H1 (cell line): ENCODE data around the gene CHI3L2. TPM values are rescaled to one million over a fixed set of nuclear protein-coding genes. Genes with fewer than 3 reads are reported as not detected.

Experiments
- CTCF ChIA-PET: fragments of 300-600 bp; sonication (Branson Sonifier 250); formaldehyde crosslinking; loops from one replicate; lab custom pipeline; 2021; ENCODE audit not compliant: partially characterized antibody; lab: Charles Lee
- POLR2A ChIA-PET: fragments of 300-600 bp; sonication (Branson Sonifier 250); formaldehyde crosslinking; loops from one replicate; lab custom pipeline; 2021; ENCODE audit warnings: inconsistent platforms; ENCODE audit not compliant: partially characterized antibody; lab: Charles Lee
- DNase-seq, 2 experiments: peaks; one replicate each; pipeline versions ENCODE4 v3.0.0 to v3.0.0-alpha.2; 2010 to 2022; ENCODE audit warnings: low spot score in 2 of 2, low read depth in 1 of 2, mixed read lengths in 1 of 2
- FAIRE-seq: peaks from 2 replicates; lab custom pipeline; 2011; peaks lifted over from hg19 to GRCh38; lab: Jason Lieb, UNC
- H2AFZ ChIP-seq: 2 replicates; pipeline ENCODE4 v1.8.1; 2012; ENCODE audit warnings: low read length, inconsistent platforms
- H2AK5ac ChIP-seq: 2 replicates; pipeline ENCODE4 v1.6.1; 2013; ENCODE audit warnings: low read depth, low read length
- H2BK120ac ChIP-seq: replicated peaks from 2 replicates; pipeline ENCODE3; 2013; ENCODE audit warnings: low read depth, low read length, inconsistent platforms
- H2BK12ac ChIP-seq: 2 replicates; pipeline ENCODE4 v1.6.1; 2013; ENCODE audit warnings: low read depth, low read length
- H2BK15ac ChIP-seq: 2 replicates; pipeline ENCODE4 v1.6.1; 2013; ENCODE audit warnings: low read length
- H2BK20ac ChIP-seq: 2 replicates; pipeline ENCODE4 v1.6.1; 2013; ENCODE audit warnings: low read length
- H2BK5ac ChIP-seq: 2 replicates; pipeline ENCODE4 v1.6.1; 2013; ENCODE audit warnings: low read depth, low read length
- H3K14ac ChIP-seq: 2 replicates; pipeline ENCODE4 v1.6.1; 2013; ENCODE audit warnings: inconsistent platforms; ENCODE audit not compliant: insufficient read length
- H3K18ac ChIP-seq: 2 replicates; pipeline ENCODE4 v1.6.1; 2013; ENCODE audit warnings: low read length; ENCODE audit errors: extremely low read depth
- H3K23ac ChIP-seq: 2 replicates; pipeline ENCODE4 v1.6.1; 2013; ENCODE audit warnings: inconsistent platforms; ENCODE audit not compliant: insufficient read length
- H3K23me2 ChIP-seq: 2 replicates; pipeline ENCODE4 v1.6.1; 2013; ENCODE audit warnings: low read depth, low read length
- H3K27ac ChIP-seq: 2 replicates; pipeline ENCODE4 v1.6.1; 2011; ENCODE audit warnings: low read depth, low read length, inconsistent platforms
- H3K27me3 ChIP-seq, 4 experiments: replicated peaks in 1 of 4; 1 replicate in 1 of 4; 2 replicates in 3 of 4; pipeline versions ENCODE4 v1.6.1 to v1.8.1; 2011 to 2013; ENCODE audit warnings: low read length in 3 of 4, mild to moderate bottlenecking in 3 of 4, inconsistent platforms in 2 of 4, mixed read lengths in 2 of 4, moderate library complexity in 1 of 4; ENCODE audit not compliant: control insufficient read depth in 3 of 4, insufficient read depth in 3 of 4; ENCODE audit errors: extremely low read depth in 1 of 4
- H3K36me3 ChIP-seq, 4 experiments: 2 replicates each; pipeline versions ENCODE4 v1.6.1 to v1.8.1; 2011 to 2013; ENCODE audit warnings: mild to moderate bottlenecking in 4 of 4, low read length in 3 of 4, moderate library complexity in 2 of 4, control low read depth in 1 of 4, inconsistent platforms in 1 of 4; ENCODE audit not compliant: insufficient read depth in 4 of 4, control insufficient read depth in 2 of 4
- H3K4ac ChIP-seq: replicated peaks from 2 replicates; pipeline ENCODE3; 2013; ENCODE audit warnings: low read length, low read depth, mixed read lengths, inconsistent platforms; ENCODE audit not compliant: insufficient read length
- H3K4me1 ChIP-seq, 4 experiments: replicated peaks in 1 of 4; 1 replicate in 1 of 4; 2 replicates in 3 of 4; pipeline versions ENCODE4 v1.6.1 to v1.8.1; 2011 to 2013; ENCODE audit warnings: low read length in 3 of 4, inconsistent platforms in 2 of 4, mixed read lengths in 1 of 4; ENCODE audit not compliant: insufficient read depth in 4 of 4, control insufficient read depth in 3 of 4
- H3K4me2 ChIP-seq, 2 experiments: 2 replicates each; pipeline versions ENCODE4 v1.6.1 to v1.8.1; 2011 to 2013; ENCODE audit warnings: low read depth in 2 of 2, low read length in 2 of 2, control low read depth in 1 of 2, inconsistent platforms in 1 of 2, mild to moderate bottlenecking in 1 of 2; ENCODE audit not compliant: insufficient read depth in 1 of 2
- H3K4me3 ChIP-seq, 4 experiments: fragments of 200-600, 300-600 bp in 1 of 4; sonication (generic), shearing (Covaris generic), sonication (Bioruptor Twin) in 1 of 4; 2 replicates each; pipeline versions ENCODE4 v1.5.1 to v1.8.1; 2011 to 2016; ENCODE audit warnings: low read length in 4 of 4, low read depth in 3 of 4, control low read depth in 2 of 4, inconsistent platforms in 2 of 4, mild to moderate bottlenecking in 2 of 4, mixed read lengths in 1 of 4, moderate library complexity in 1 of 4; ENCODE audit not compliant: insufficient read depth in 2 of 4; ENCODE audit errors: extremely low read depth in 1 of 4
- H3K56ac ChIP-seq: replicated peaks from 2 replicates; pipeline ENCODE3; 2013; ENCODE audit warnings: low read depth, mild to moderate bottlenecking, mixed read lengths, low read length, inconsistent platforms; ENCODE audit not compliant: insufficient read length
- H3K79me1 ChIP-seq: 2 replicates; pipeline ENCODE4 v1.6.1; 2013; ENCODE audit warnings: low read depth, low read length, control low read depth
- H3K79me2 ChIP-seq, 2 experiments: 2 replicates each; pipeline versions ENCODE4 v1.6.1 to v1.8.1; 2012 to 2013; ENCODE audit warnings: low read length in 2 of 2, mild to moderate bottlenecking in 2 of 2, inconsistent platforms in 1 of 2; ENCODE audit not compliant: insufficient read depth in 2 of 2, control insufficient read depth in 1 of 2
- H3K9ac ChIP-seq, 4 experiments: replicated peaks in 1 of 4; 1 replicate in 1 of 4; 2 replicates in 3 of 4; pipeline versions ENCODE4 v1.6.1 to v1.8.1; 2011 to 2013; ENCODE audit warnings: low read depth in 3 of 4, low read length in 3 of 4, control low read depth in 2 of 4, mild to moderate bottlenecking in 2 of 4, moderate library complexity in 2 of 4, inconsistent platforms in 1 of 4; ENCODE audit errors: extremely low read depth in 1 of 4
- H3K9me3 ChIP-seq, 2 experiments: 2 replicates each; pipeline versions ENCODE4 v1.6.1 to v1.8.1; 2012 to 2013; ENCODE audit warnings: mild to moderate bottlenecking in 2 of 2, moderate library complexity in 2 of 2, control low read depth in 1 of 2, inconsistent platforms in 1 of 2, low read depth in 1 of 2, low read length in 1 of 2, mixed read lengths in 1 of 2; ENCODE audit not compliant: insufficient read depth in 2 of 2
- H4K20me1 ChIP-seq, 2 experiments: replicated peaks in 1 of 2; 2 replicates each; pipeline versions ENCODE3 to v1.8.1; 2011 to 2013; ENCODE audit warnings: inconsistent platforms in 2 of 2, low read length in 2 of 2, mild to moderate bottlenecking in 1 of 2; ENCODE audit not compliant: insufficient read depth in 2 of 2, control insufficient read depth in 1 of 2
- H4K5ac ChIP-seq: 2 replicates; pipeline ENCODE4 v1.6.1; 2013; ENCODE audit warnings: low read length, low read depth, mixed read lengths, inconsistent platforms; ENCODE audit not compliant: insufficient read length
- H4K8ac ChIP-seq: 2 replicates; pipeline ENCODE4 v1.8.0; 2013; ENCODE audit warnings: mild to moderate bottlenecking, moderate library complexity, low read length, inconsistent platforms; ENCODE audit not compliant: insufficient read depth; ENCODE audit errors: extremely low read depth
- H4K91ac ChIP-seq: replicated peaks from 2 replicates; pipeline ENCODE3; 2013; ENCODE audit warnings: low read length, mixed read lengths, inconsistent platforms; ENCODE audit not compliant: insufficient read length
- SIRT6 ChIP-seq: IDR thresholded peaks from one replicate; pipeline ENCODE4 v1.7.1; 2012; ENCODE audit warnings: low read length, inconsistent platforms
- WGBS, 2 experiments: shearing (Covaris generic) in 1 of 2; methylation state at CpG; one replicate each; pipeline versions ENCODE4 v1.1.6 to v1.1.7; 2013 to 2015; ENCODE audit warnings: low lambda C conversion rate in 2 of 2, mixed read lengths in 2 of 2, inconsistent platforms in 1 of 2, low coverage in 1 of 2, missing lambda C conversion rate in 1 of 2; ENCODE audit not compliant: insufficient replicate concordance in 2 of 2, insufficient coverage in 1 of 2, insufficient read length in 1 of 2; ENCODE audit errors: extremely low coverage in 1 of 2, missing lambda C conversion rate in 1 of 2; 5-methylcytosine and 5-hydroxymethylcytosine counted together
- polyA plus RNA-seq, 7 experiments: library from polyadenylated mRNA; depleted of rRNA in 3 of 7; stranded (reverse) in 5 of 7; unstranded in 2 of 7; fragments of >200 nt in 5 of 7; fragments of 200-250 nt in 2 of 7; gene quantifications; 1 replicate in 5 of 7; 2 replicates in 1 of 7; 4 replicates in 1 of 7; pipeline versions ENCODE4 v1.2.1 to v1.2.3, GENCODE V29; 2011 to 2013; ENCODE audit warnings: missing spikeins in 2 of 7, mixed read lengths in 2 of 7
- total RNA-seq: library from RNA; stranded (reverse); fragmentation: NEBNext Ultra II Directional; extraction: Animal tissue kit (Norgen Biotek cat#: 25700); gene quantifications from 2 replicates; pipeline ENCODE4 v1.2.1, GENCODE V29; 2021

The CHI3L2 gene
- total and polyA plus RNA-seq, 2 of the 8 experiments (the other 6 are each of a cell fraction or from before 2014, with no cell fraction given) = not detected

- Histone ChIP-seq H3K4ac (no peak overlapping the region), H4K20me1 (no peaks in the 10 kb centered on the region), H2BK20ac (no peak overlapping the region), H3K27ac (no peak overlapping the region), H3K4me1 (peaks cover 0 to 8% (median under 1%) of the 10 kb centered on the region in 4 experiments; a peak in 2 of 7 replicates), H3K27me3 (no peaks in the 10 kb centered on the region), H4K91ac (no peak overlapping the region), H2BK120ac (no peak overlapping the region), H2BK5ac (no peak overlapping the region), H4K5ac (no peak overlapping the region), H3K23me2 (no peaks in the 10 kb centered on the region), H3K18ac (no peak overlapping the region), H3K56ac (no peak overlapping the region), H3K23ac (no peak overlapping the region), H3K9ac (no peak overlapping the region), H2AK5ac (no peak overlapping the region), H2BK15ac (no peak overlapping the region), H3K79me1 (no peaks in the 10 kb centered on the region), H3K4me3 (no peak overlapping the region), H3K9me3 (no peaks in the 10 kb centered on the region), H3K4me2 (no peak overlapping the region), H2AFZ (peak overlapping the region; percentile 60), H3K14ac (no peak overlapping the region), H2BK12ac (no peak overlapping the region), H4K8ac (no peak overlapping the region), H3K79me2 (no peaks in the 10 kb centered on the region), H3K36me3 (no peaks in the 10 kb centered on the region)
- no peak for DNase-seq
- no peak for TF ChIP-seq SIRT6
- 75% methylated on average over 6 of the region's 6 CpGs; no CpG with 5 or more reads in 1 of the 2 experiments for WGBS, 2 experiments
- POLR2A ChIA-PET = interaction anchor here (0.8 to 1.4 kb wide), 3 partner anchors 110 to 125 kb away, joined by 3 to 5 read pairs (median 4); no protein-coding TSS in a partner anchor
- no peak for FAIRE-seq
- CTCF ChIA-PET = interaction anchor here (0.5 to 1.8 kb wide), 39 partner anchors 9 to 1566 kb away, joined by 3 to 58 read pairs (median 5); no protein-coding TSS in a partner anchor
These were observed 4.3 kb upstream of the CHI3L2 start for GRCh38 chr1:111223126-111223685.
